ENCODE results near the gene SLC35A2.

DNA sequence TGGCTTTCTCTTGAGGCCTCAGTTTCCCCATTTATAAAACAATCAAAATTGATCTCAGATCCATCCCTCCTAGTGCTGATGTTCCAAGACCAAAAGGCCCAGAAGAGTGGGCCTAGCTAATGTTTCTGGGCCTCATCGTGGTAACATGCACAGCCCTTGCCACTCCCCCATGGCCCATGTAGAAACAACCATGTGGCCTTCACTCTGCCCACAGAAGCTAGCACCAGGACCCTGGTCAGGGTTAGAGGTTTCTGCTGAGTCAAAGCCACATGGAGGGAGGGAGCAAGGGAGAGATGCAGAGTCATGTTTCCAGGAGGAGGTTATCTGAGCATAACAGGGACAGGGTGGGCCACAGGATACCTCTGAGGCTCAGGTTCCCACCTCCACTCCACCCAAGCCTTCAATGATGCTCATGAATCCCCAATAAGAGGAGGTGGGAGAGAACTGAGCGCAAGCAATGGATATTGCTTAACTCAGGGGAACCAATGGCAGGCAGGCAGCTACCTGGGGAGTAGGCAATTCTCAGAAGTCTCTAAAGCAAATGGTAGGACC, 29.0 kb upstream of the SLC35A2 start:
- TF ChIP-seq, protein P1, sequence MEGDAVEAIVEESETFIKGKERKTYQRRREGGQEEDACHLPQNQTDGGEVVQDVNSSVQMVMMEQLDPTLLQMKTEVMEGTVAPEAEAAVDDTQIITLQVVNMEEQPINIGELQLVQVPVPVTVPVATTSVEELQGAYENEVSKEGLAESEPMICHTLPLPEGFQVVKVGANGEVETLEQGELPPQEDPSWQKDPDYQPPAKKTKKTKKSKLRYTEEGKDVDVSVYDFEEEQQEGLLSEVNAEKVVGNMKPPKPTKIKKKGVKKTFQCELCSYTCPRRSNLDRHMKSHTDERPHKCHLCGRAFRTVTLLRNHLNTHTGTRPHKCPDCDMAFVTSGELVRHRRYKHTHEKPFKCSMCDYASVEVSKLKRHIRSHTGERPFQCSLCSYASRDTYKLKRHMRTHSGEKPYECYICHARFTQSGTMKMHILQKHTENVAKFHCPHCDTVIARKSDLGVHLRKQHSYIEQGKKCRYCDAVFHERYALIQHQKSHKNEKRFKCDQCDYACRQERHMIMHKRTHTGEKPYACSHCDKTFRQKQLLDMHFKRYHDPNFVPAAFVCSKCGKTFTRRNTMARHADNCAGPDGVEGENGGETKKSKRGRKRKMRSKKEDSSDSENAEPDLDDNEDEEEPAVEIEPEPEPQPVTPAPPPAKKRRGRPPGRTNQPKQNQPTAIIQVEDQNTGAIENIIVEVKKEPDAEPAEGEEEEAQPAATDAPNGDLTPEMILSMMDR (IDR thresholded peaks at IDR 0.05; ENCODE audit: borderline replicate concordance, extremely low read depth, low read length, poor library complexity, severe bottlenecking) = no peak
- no peak for TF ChIP-seq EZH2 (IDR thresholded peaks at IDR 0.05; ENCODE audit: borderline replicate concordance, low read depth, low read length, severe bottlenecking)
